GM12878 (cell line): ENCODE measurements around the gene SMARCC2. TPM values are rescaled to one million over a fixed set of nuclear protein-coding genes. Genes with fewer than 3 reads are reported as not detected.

Source experiments
- ATAC-seq: fragments of 200-7000 bp; cut with Tn5 transposase; 3 replicates; pipeline ENCODE4 v1.9.1; 2020; ENCODE audit warnings: mild to moderate bottlenecking, moderate library complexity
- BruUV-seq: library from RNA; stranded (reverse); fragments of 400-500 nt; replicated peaks from 2 replicates; lab custom pipeline; 2021; lab: Mats Ljungman, UMichigan
- CTCF ChIA-PET: fragments of 300-600 bp; sonication (Branson Sonifier 250); formaldehyde crosslinking; extraction: SDS; loops from one replicate; lab custom pipeline; 2021; ENCODE audit warnings: inconsistent platforms; lab: Yijun Ruan, JAX
- POLR2A ChIA-PET: fragments of 350-600 bp; formaldehyde crosslinking; extraction: SDS; loops from one replicate; lab custom pipeline; 2021; ENCODE audit warnings: inconsistent platforms; lab: Charles Lee
- RAD21 ChIA-PET: fragments of 300-600 bp; sonication (Branson Sonifier 250); formaldehyde crosslinking; loops from one replicate; lab custom pipeline; 2023; ENCODE audit warnings: antibody characterized with exemption; ENCODE audit not compliant: unreplicated experiment; lab: Charles Lee
- SMC1A ChIA-PET: fragments of 300-600 bp; sonication (Branson Sonifier 250); formaldehyde crosslinking; loops from one replicate; lab custom pipeline; 2023; ENCODE audit not compliant: unreplicated experiment, uncharacterized antibody; lab: Charles Lee
- DNase-seq: peaks from one replicate; pipeline ENCODE4 v3.0.0-alpha.2; 2011; ENCODE audit warnings: low read depth, low spot score
- FAIRE-seq: peaks from 3 replicates; lab custom pipeline; 2011; peaks lifted over from hg19 to GRCh38; lab: Jason Lieb, UNC
- H2AFZ ChIP-seq: 2 replicates; pipeline ENCODE4 v1.6.0; 2011; ENCODE audit warnings: low read depth, low read length, control low read depth; ENCODE audit not compliant: control insufficient read depth
- H3K27ac ChIP-seq: 2 replicates; pipeline ENCODE4 v1.5.1; 2011; ENCODE audit warnings: control low read depth; ENCODE audit not compliant: control insufficient read depth, insufficient read depth
- H3K27me3 ChIP-seq, 2 experiments: replicated peaks in 1 of 2; 2 replicates each; pipeline versions ENCODE4 v1.6.0 to v1.6.1; 2011; ENCODE audit warnings: low read length in 1 of 2; ENCODE audit not compliant: control insufficient read depth in 2 of 2, insufficient read depth in 2 of 2
- H3K36me3 ChIP-seq, 2 experiments: 2 replicates each; pipeline ENCODE4 v1.5.1; 2011; ENCODE audit warnings: low read length in 1 of 2; ENCODE audit not compliant: control insufficient read depth in 2 of 2, insufficient read depth in 2 of 2
- H3K4me1 ChIP-seq: 2 replicates; pipeline ENCODE4 v1.6.1; 2011; ENCODE audit warnings: mild to moderate bottlenecking, low read length, moderate library complexity, mixed read lengths; ENCODE audit not compliant: control insufficient read depth, insufficient read depth
- H3K4me2 ChIP-seq: 2 replicates; pipeline ENCODE4 v1.6.0; 2011; ENCODE audit warnings: control low read depth; ENCODE audit not compliant: control insufficient read depth, insufficient read depth
- H3K4me3 ChIP-seq: fragments of 200-600 bp; sonication (generic); 2 replicates; pipeline ENCODE4 v1.5.1; 2016
- H3K79me2 ChIP-seq: 2 replicates; pipeline ENCODE4 v1.6.0; 2011; ENCODE audit warnings: low read length; ENCODE audit not compliant: control insufficient read depth, insufficient read depth
- H3K9ac ChIP-seq: 2 replicates; pipeline ENCODE4 v1.8.0; 2011; ENCODE audit warnings: low read length, control low read depth, mixed read lengths; ENCODE audit not compliant: control insufficient read depth, insufficient read depth
- H3K9me3 ChIP-seq: replicated peaks from 3 replicates; pipeline ENCODE4 v1.5.1; 2011; ENCODE audit warnings: mild to moderate bottlenecking, low read length; ENCODE audit not compliant: control insufficient read depth, insufficient read depth
- H4K20me1 ChIP-seq: 2 replicates; pipeline ENCODE4 v1.6.0; 2011; ENCODE audit not compliant: control insufficient read depth, insufficient read depth
- ASH2L ChIP-seq: fragments of 300-600, 200-600 bp; sonication (generic); IDR thresholded peaks from 2 replicates; pipeline ENCODE4 v1.6.1; 2017; ENCODE audit warnings: low read depth, mild to moderate bottlenecking, borderline replicate concordance
- CREB1 ChIP-seq: IDR thresholded peaks from 2 replicates; pipeline ENCODE4 v1.6.1; 2012; ENCODE audit warnings: low read depth, mild to moderate bottlenecking, inconsistent platforms
- FOS ChIP-seq: IDR thresholded peaks from 3 replicates; pipeline ENCODE4 v1.6.1; 2011; ENCODE audit warnings: borderline replicate concordance; ENCODE audit not compliant: insufficient read length; ENCODE audit errors: extremely low read depth
- FOXM1 ChIP-seq: IDR thresholded peaks from 2 replicates; pipeline ENCODE4 v1.6.1; 2012; ENCODE audit warnings: low read depth, mild to moderate bottlenecking, inconsistent platforms, low read length, moderate library complexity
- KLF5 ChIP-seq: fragments of 450-650 bp; IDR thresholded peaks from 2 replicates; pipeline ENCODE4 v1.6.1; 2014; ENCODE audit warnings: mild to moderate bottlenecking; ENCODE audit not compliant: partially characterized antibody
- MEF2A ChIP-seq: IDR thresholded peaks from 2 replicates; pipeline ENCODE4 v1.6.1; 2011; ENCODE audit warnings: low read depth, mild to moderate bottlenecking, low read length, moderate library complexity; ENCODE audit not compliant: insufficient read depth
- MEF2B ChIP-seq: fragments of 450-650 bp; IDR thresholded peaks from 2 replicates; pipeline ENCODE4 v1.6.1; 2018; ENCODE audit warnings: mild to moderate bottlenecking, moderate library complexity; ENCODE audit not compliant: partially characterized antibody, poor library complexity, severe bottlenecking
- MXI1 ChIP-seq: fragments of 150-350 bp; IDR thresholded peaks from 2 replicates; pipeline ENCODE4 v1.6.1; 2011; ENCODE audit warnings: low read depth, mild to moderate bottlenecking, inconsistent platforms, low read length, improper control_type of control experiment
- TBL1XR1 ChIP-seq: IDR thresholded peaks from 2 replicates; pipeline ENCODE4 v1.6.1; 2012; ENCODE audit warnings: low read depth, low read length, improper control_type of control experiment
- TCF12 ChIP-seq: IDR thresholded peaks from 2 replicates; pipeline ENCODE4 v1.6.1; 2011; ENCODE audit warnings: low read depth, mild to moderate bottlenecking, low read length
- TCF7 ChIP-seq: IDR thresholded peaks from 2 replicates; pipeline ENCODE4 v1.6.1; 2014; ENCODE audit warnings: antibody characterized with exemption, borderline replicate concordance
- ZBTB33 ChIP-seq: fragments of 450-650 bp; IDR thresholded peaks from 2 replicates; pipeline ENCODE4 v1.6.1; 2017; ENCODE audit warnings: mild to moderate bottlenecking
- WGBS: methylation state at CpG from one replicate; pipeline ENCODE4 v1.1.6; 2016; ENCODE audit warnings: low lambda C conversion rate; ENCODE audit not compliant: insufficient replicate concordance, insufficient coverage; ENCODE audit errors: missing lambda C conversion rate; 5-methylcytosine and 5-hydroxymethylcytosine counted together
- in situ Hi-C: fragments of 300-500 bp; cut with MboI; formaldehyde crosslinking; loops from 9 replicates; pipeline ENCODE4 v1.14.3; 2018; ENCODE audit warnings: mixed read lengths
- intact Hi-C: fragments of 100-400 bp; cut with micrococcal nuclease; formaldehyde crosslinking; loops from one replicate; pipeline ENCODE4 v1.14.2; 2022; ENCODE audit not compliant: unreplicated experiment
- polyA plus RNA-seq, 11 experiments: library from polyadenylated mRNA; depleted of rRNA in 4 of 11; unstranded in 6 of 11; stranded (reverse) in 5 of 11; fragments of >200 nt; fragmentation: Nextera tagmentation in 4 of 11; fragmentation: Illumina TruSeq in 1 of 11; extraction: Ambion mirVana in 4 of 11; extraction: Trizol in 1 of 11; gene quantifications; 1 replicate in 1 of 11; 2 replicates in 10 of 11; pipeline versions ENCODE4 v1.2.1 to v1.2.3, GENCODE V29; 2011 to 2016; ENCODE audit warnings: inconsistent platforms in 2 of 11, missing spikeins in 2 of 11, low read depth in 1 of 11
- total RNA-seq, 4 experiments: library from RNA; depleted of rRNA in 3 of 4; stranded (reverse); fragments of >200 nt in 3 of 4; fragmentation: Illumina TruSeq in 1 of 4; extraction: Trizol in 1 of 4; gene quantifications; 2 replicates each; pipeline versions ENCODE4 v1.2.1 to v1.2.3, GENCODE V29; 2013 to 2021
- TF ChIP-seq, protein P1 (sequence below): IDR thresholded peaks from 2 replicates; pipeline ENCODE4 v1.6.1; 2011; ENCODE audit warnings: borderline replicate concordance, low read depth, mild to moderate bottlenecking, moderate library complexity, low read length; ENCODE audit not compliant: insufficient read depth, poor library complexity, severe bottlenecking
- TF ChIP-seq, protein P2 (sequence below): IDR thresholded peaks from 2 replicates; pipeline ENCODE4 v1.6.1; 2012; ENCODE audit warnings: low read length, inconsistent platforms
- TF ChIP-seq, protein P3 (sequence below): IDR thresholded peaks from 2 replicates; pipeline ENCODE4 v1.6.1; 2011; ENCODE audit warnings: mild to moderate bottlenecking, low read depth, low read length, moderate library complexity; ENCODE audit not compliant: insufficient replicate concordance

Gene SMARCC2
- total and polyA plus RNA-seq, 10 of the 15 experiments (the other 5 are each of a cell fraction or from before 2014, with no cell fraction given) = 13.6 to 71.2 (median 42.3) TPM

DNA sequence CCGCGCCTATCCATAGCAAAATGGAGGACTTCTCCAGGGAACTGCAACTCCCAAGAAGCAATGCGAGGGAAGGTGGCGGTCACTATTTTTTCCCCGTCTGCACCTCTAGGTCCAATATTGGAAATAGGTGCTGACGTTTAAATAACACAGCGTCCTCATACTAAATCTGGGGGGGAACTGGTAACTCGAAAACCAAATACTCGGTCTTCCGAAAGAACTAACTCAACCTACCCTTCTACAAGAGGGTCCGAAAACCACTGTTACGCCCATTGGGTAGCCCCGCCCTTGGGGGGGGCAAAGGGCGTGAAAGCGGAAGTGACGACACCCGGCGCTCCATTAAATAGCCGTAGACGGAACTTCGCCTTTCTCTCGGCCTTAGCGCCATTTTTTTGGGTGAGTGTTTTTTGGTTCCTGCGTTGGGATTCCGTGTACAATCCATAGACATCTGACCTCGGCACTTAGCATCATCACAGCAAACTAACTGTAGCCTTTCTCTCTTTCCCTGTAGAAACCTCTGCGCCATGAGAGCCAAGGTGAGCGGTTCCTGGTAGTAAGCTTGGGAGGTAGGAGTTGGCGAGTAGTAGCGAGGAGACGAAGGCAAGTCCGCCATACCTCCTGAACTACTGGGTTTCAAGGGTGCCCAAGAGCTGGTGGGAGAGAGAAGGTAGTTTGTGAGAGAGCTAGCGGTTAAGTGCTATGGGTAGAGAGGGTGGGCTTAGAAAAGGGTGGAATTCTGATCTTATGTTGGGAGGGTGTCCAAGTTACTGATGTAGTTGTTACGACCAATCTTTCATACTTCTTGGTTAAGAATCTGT lies 72.8 kb downstream of the SMARCC2 start, which contains the start of gene RPL41:
Gene RPL41 (plus strand): TSS at position 367 of the 815 bp plus-strand sequence.
- Histone ChIP-seq H3K9ac (peak within 1 kb of the TSS; percentile 75), H3K4me1 (peaks cover 15% of the 10 kb centered on the region), H2AFZ (peak within 1 kb of the TSS; percentile 99), H3K27me3 (no peaks in the 10 kb centered on the region), H4K20me1 (no peaks in the 10 kb centered on the region), H3K36me3 (peaks cover 3% of the 10 kb centered on the region in 2 experiments), H3K4me2 (peak within 1 kb of the TSS; percentile 46), H3K4me3 (peak within 1 kb of the TSS; percentile 90), H3K27ac (peak within 1 kb of the TSS; percentile 79), H3K9me3 (no peaks in the 10 kb centered on the region), H3K79me2 (peaks cover 28% of the 10 kb centered on the region)
- peak; percentile 53 for ATAC-seq
- SMC1A ChIA-PET = interaction anchor here (0.8 to 4.5 kb wide), 6 partner anchors 11 to 378 kb away, joined by 3 to 50 read pairs (median 21); partner anchors contain the start of genes PA2G4, RNF41 and SMARCC2
- intact Hi-C loops (loop anchor here (1.0 to 5.0 kb wide), 8 partner anchors 12 to 571 kb away; partner anchors contain the start of genes CNPY2, DNAJC14, MYL6B and PA2G4), in situ Hi-C loops (no loop called here)
- POLR2A ChIA-PET = interaction anchor here (0.5 to 5.5 kb wide), 22 partner anchors 8 to 1815 kb away, joined by 3 to 95 read pairs (median 3); partner anchors contain the start of genes CNPY2, ESYT1, PA2G4 and PYM1
- RAD21 ChIA-PET = interaction anchor here (0.6 to 3.9 kb wide), 12 partner anchors 11 to 1367 kb away, joined by 3 to 57 read pairs (median 4); partner anchors contain the start of genes DNAJC14, ESYT1, MYL6 and ORMDL2
- under 1% methylated on average over 34 of the region's 34 CpGs for WGBS
- peak; percentile 82 for DNase-seq
- CTCF ChIA-PET = interaction anchor here (0.9 to 4.5 kb wide), 8 partner anchors 9 to 387 kb away, joined by 3 to 121 read pairs (median 20); partner anchors contain the start of genes CD63, ESYT1, PA2G4 and RNF41
- peak; percentile 95 for FAIRE-seq
- TSS peak; percentile 97 for BruUV-seq
- TF ChIP-seq, protein P1, sequence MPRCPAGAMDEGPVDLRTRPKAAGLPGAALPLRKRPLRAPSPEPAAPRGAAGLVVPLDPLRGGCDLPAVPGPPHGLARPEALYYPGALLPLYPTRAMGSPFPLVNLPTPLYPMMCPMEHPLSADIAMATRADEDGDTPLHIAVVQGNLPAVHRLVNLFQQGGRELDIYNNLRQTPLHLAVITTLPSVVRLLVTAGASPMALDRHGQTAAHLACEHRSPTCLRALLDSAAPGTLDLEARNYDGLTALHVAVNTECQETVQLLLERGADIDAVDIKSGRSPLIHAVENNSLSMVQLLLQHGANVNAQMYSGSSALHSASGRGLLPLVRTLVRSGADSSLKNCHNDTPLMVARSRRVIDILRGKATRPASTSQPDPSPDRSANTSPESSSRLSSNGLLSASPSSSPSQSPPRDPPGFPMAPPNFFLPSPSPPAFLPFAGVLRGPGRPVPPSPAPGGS = peak; percentile 47
- TF ChIP-seq ASH2L (0 out of 2 replicates have a peak, but pooled peaks have one; percentile 75), FOXM1 (peak; percentile 85), CREB1 (peak; percentile 95), TCF7 (peak; percentile 65; the same call in 1 of the 2 replicates), KLF5 (peak; percentile 86), FOS (no peak), MXI1 (peak; percentile 75; the same call in 1 of the 2 replicates), TCF12 (peak; percentile 84; the same call in 1 of the 2 replicates), MEF2B (peak; percentile 17), MEF2A (0 out of 2 replicates have a peak, but pooled peaks have one; percentile 30), TBL1XR1 (peak; percentile 62; the same call in 1 of the 2 replicates), ZBTB33 (no peak)
- TF ChIP-seq, protein P2, sequence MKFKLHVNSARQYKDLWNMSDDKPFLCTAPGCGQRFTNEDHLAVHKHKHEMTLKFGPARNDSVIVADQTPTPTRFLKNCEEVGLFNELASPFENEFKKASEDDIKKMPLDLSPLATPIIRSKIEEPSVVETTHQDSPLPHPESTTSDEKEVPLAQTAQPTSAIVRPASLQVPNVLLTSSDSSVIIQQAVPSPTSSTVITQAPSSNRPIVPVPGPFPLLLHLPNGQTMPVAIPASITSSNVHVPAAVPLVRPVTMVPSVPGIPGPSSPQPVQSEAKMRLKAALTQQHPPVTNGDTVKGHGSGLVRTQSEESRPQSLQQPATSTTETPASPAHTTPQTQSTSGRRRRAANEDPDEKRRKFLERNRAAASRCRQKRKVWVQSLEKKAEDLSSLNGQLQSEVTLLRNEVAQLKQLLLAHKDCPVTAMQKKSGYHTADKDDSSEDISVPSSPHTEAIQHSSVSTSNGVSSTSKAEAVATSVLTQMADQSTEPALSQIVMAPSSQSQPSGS = peak; percentile 67
- TF ChIP-seq, protein P3, sequence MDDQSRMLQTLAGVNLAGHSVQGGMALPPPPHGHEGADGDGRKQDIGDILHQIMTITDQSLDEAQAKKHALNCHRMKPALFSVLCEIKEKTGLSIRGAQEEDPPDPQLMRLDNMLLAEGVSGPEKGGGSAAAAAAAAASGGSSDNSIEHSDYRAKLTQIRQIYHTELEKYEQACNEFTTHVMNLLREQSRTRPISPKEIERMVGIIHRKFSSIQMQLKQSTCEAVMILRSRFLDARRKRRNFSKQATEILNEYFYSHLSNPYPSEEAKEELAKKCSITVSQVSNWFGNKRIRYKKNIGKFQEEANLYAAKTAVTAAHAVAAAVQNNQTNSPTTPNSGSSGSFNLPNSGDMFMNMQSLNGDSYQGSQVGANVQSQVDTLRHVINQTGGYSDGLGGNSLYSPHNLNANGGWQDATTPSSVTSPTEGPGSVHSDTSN = peak; percentile 29
